Measurements from ENCODE around the gene DEUP1.

DNA sequence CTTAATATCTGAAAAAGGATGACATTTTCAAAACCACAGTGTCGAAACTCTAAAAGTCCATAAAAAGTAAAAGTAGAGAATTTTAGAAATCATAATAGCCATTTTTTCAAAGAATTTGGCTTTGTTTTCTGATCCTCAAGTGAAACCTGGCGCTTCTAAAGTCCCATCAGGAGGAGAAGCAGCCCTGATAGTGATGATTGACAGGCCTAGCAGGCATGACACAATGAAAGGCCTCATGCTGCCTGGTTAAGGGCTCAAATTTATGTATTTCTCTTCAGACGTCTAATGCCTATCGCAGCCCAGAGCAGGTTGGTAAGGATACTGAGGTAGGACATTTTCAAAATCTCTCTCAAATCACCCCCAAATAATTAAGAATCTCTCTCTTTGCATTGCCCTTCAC, 3.9 kb upstream of the DEUP1 start:
- TF ChIP-seq, protein P1, sequence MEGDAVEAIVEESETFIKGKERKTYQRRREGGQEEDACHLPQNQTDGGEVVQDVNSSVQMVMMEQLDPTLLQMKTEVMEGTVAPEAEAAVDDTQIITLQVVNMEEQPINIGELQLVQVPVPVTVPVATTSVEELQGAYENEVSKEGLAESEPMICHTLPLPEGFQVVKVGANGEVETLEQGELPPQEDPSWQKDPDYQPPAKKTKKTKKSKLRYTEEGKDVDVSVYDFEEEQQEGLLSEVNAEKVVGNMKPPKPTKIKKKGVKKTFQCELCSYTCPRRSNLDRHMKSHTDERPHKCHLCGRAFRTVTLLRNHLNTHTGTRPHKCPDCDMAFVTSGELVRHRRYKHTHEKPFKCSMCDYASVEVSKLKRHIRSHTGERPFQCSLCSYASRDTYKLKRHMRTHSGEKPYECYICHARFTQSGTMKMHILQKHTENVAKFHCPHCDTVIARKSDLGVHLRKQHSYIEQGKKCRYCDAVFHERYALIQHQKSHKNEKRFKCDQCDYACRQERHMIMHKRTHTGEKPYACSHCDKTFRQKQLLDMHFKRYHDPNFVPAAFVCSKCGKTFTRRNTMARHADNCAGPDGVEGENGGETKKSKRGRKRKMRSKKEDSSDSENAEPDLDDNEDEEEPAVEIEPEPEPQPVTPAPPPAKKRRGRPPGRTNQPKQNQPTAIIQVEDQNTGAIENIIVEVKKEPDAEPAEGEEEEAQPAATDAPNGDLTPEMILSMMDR (conservative IDR thresholded peaks at IDR 0.05 in 1 of 2, IDR thresholded peaks at IDR 0.05 in 1 of 2; ENCODE audit: low read depth in 1 of 2, low read length in 2 of 2) = no peak
- TF ChIP-seq EZH2 (IDR thresholded peaks at IDR 0.05; ENCODE audit: low read length, missing control alignments) = no peak
